Measurements from ENCODE around the gene TASOR.

- TF ChIP-seq, protein P1, sequence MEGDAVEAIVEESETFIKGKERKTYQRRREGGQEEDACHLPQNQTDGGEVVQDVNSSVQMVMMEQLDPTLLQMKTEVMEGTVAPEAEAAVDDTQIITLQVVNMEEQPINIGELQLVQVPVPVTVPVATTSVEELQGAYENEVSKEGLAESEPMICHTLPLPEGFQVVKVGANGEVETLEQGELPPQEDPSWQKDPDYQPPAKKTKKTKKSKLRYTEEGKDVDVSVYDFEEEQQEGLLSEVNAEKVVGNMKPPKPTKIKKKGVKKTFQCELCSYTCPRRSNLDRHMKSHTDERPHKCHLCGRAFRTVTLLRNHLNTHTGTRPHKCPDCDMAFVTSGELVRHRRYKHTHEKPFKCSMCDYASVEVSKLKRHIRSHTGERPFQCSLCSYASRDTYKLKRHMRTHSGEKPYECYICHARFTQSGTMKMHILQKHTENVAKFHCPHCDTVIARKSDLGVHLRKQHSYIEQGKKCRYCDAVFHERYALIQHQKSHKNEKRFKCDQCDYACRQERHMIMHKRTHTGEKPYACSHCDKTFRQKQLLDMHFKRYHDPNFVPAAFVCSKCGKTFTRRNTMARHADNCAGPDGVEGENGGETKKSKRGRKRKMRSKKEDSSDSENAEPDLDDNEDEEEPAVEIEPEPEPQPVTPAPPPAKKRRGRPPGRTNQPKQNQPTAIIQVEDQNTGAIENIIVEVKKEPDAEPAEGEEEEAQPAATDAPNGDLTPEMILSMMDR (IDR thresholded peaks at IDR 0.05) = peak in 1 of 4 experiments; percentile 3
- TF ChIP-seq POLR2A (IDR thresholded peaks at IDR 0.05) = peak in 1 of 2 donors; percentile 12
Observed at GRCh38 chr3:56682462-56683121, 473 bp downstream of the TASOR start.
